HepG2 (cell line): ENCODE measurements around the gene NEU4. TPM values are rescaled to one million over a fixed set of nuclear protein-coding genes. Genes with fewer than 3 reads are reported as not detected.

ENCODE experiments used
- CREB1 ChIP-seq, 2 experiments: fragments of 450-650 bp in 1 of 2; IDR thresholded peaks; 2 replicates each; pipeline ENCODE4 v1.6.1; 2016 to 2017; ENCODE audit warnings: control low read depth in 1 of 2, mild to moderate bottlenecking in 1 of 2, missing compliant biosample characterization in 1 of 2, missing genetic modification characterization in 1 of 2
- HMG20B ChIP-seq: conservative IDR thresholded peaks from 2 replicates; pipeline ENCODE4 v1.6.1; 2016; ENCODE audit warnings: missing genetic modification reagents, missing compliant biosample characterization
- KDM5B ChIP-seq: sonication (generic); formaldehyde crosslinking; IDR thresholded peaks from 2 replicates; pipeline ENCODE4 v1.4.0; 2020; ENCODE audit warnings: missing genetic modification reagents, mild to moderate bottlenecking, borderline replicate concordance
- NR1H2 ChIP-seq: sonication (generic); formaldehyde crosslinking; IDR thresholded peaks from 2 replicates; pipeline ENCODE4 v1.8.1; 2022; ENCODE audit warnings: low read depth, missing genetic modification reagents, borderline replicate concordance
- NR2F6 ChIP-seq, 2 experiments: IDR thresholded peaks; 2 replicates each; pipeline ENCODE4 v1.6.1; 2016; ENCODE audit warnings: antibody characterized with exemption in 1 of 2, mild to moderate bottlenecking in 1 of 2
- RFX5 ChIP-seq: IDR thresholded peaks from 2 replicates; pipeline ENCODE4 v1.6.1; 2011; ENCODE audit warnings: low read depth, low read length, improper control_type of control experiment
- SIX1 ChIP-seq: sonication (generic); formaldehyde crosslinking; IDR thresholded peaks from 2 replicates; pipeline ENCODE4 v1.4.0; 2020; ENCODE audit warnings: missing genetic modification reagents, borderline replicate concordance
- SSRP1 ChIP-seq: IDR thresholded peaks from 2 replicates; pipeline ENCODE4 v1.6.1; 2016; ENCODE audit warnings: control low read depth
- STAT5B ChIP-seq: sonication (generic); formaldehyde crosslinking; IDR thresholded peaks from 2 replicates; pipeline ENCODE4 v1.4.0; 2020; ENCODE audit warnings: missing genetic modification reagents
- TARDBP ChIP-seq: sonication (generic); formaldehyde crosslinking; IDR thresholded peaks from 2 replicates; pipeline ENCODE4 v1.8.0; 2022; ENCODE audit warnings: mild to moderate bottlenecking, missing genetic modification reagents
- TBX2 ChIP-seq: sonication (generic); formaldehyde crosslinking; IDR thresholded peaks from 2 replicates; pipeline ENCODE4 v1.5.0; 2020; ENCODE audit warnings: missing genetic modification reagents, mild to moderate bottlenecking, borderline replicate concordance
- WIZ ChIP-seq: sonication (generic); formaldehyde crosslinking; IDR thresholded peaks from 2 replicates; pipeline ENCODE4 v1.5.1; 2020; ENCODE audit warnings: mild to moderate bottlenecking, missing genetic modification reagents
- ZBTB7A ChIP-seq: sonication (generic); formaldehyde crosslinking; IDR thresholded peaks from 2 replicates; pipeline ENCODE4 v1.8.0; 2022; ENCODE audit warnings: mild to moderate bottlenecking, missing genetic modification reagents
- ZMYM4 ChIP-seq: sonication (generic); formaldehyde crosslinking; IDR thresholded peaks from 2 replicates; pipeline ENCODE4 v1.8.1; 2023; ENCODE audit warnings: mild to moderate bottlenecking, missing genetic modification reagents
- ZNF274 ChIP-seq: sonication (generic); formaldehyde crosslinking; IDR thresholded peaks from 2 replicates; pipeline ENCODE4 v1.5.1; 2020; ENCODE audit warnings: mild to moderate bottlenecking, missing genetic modification reagents
- ZNF317 ChIP-seq: sonication (generic); formaldehyde crosslinking; IDR thresholded peaks from 2 replicates; pipeline ENCODE4 v1.5.0; 2020; ENCODE audit warnings: mild to moderate bottlenecking, missing genetic modification reagents
- ZNF496 ChIP-seq: sonication (generic); formaldehyde crosslinking; IDR thresholded peaks from 2 replicates; pipeline ENCODE4 v1.8.1; 2023; ENCODE audit warnings: mild to moderate bottlenecking, moderate library complexity, missing genetic modification reagents; ENCODE audit not compliant: insufficient replicate concordance
- ZNF543 ChIP-seq: sonication (generic); formaldehyde crosslinking; IDR thresholded peaks from 2 replicates; pipeline ENCODE4 v1.4.0; 2020; ENCODE audit warnings: mild to moderate bottlenecking, missing genetic modification reagents
- ZNF737 ChIP-seq: sonication (generic); formaldehyde crosslinking; IDR thresholded peaks from 2 replicates; pipeline ENCODE4 v1.5.0; 2020; ENCODE audit warnings: missing genetic modification reagents, mild to moderate bottlenecking, borderline replicate concordance
- ZNF768 ChIP-seq: sonication (generic); formaldehyde crosslinking; IDR thresholded peaks from 2 replicates; pipeline ENCODE4 v1.4.0; 2020; ENCODE audit warnings: missing genetic modification reagents
- ZNF800 ChIP-seq: sonication (generic); formaldehyde crosslinking; IDR thresholded peaks from 2 replicates; pipeline ENCODE4 v1.4.0; 2020; ENCODE audit warnings: missing genetic modification reagents
- polyA plus RNA-seq, 8 experiments: library from polyadenylated mRNA; depleted of rRNA in 3 of 8; stranded (reverse) in 7 of 8; unstranded in 1 of 8; fragments of >200 nt; fragmentation: Illumina TruSeq in 4 of 8; extraction: Trizol in 4 of 8; gene quantifications; 2 replicates each; pipeline versions ENCODE4 v1.2.1 to v1.2.3, GENCODE V29; 2011 to 2016; ENCODE audit warnings: low read depth in 4 of 8, missing spikeins in 1 of 8, mixed read lengths in 1 of 8; ENCODE audit not compliant: insufficient read depth in 1 of 8
- total RNA-seq, 5 experiments: library from RNA; depleted of rRNA; stranded (reverse); fragments of >200 nt; fragmentation: Illumina TruSeq; extraction: Trizol; gene quantifications; 2 replicates each; pipeline ENCODE4 v1.2.3, GENCODE V29; 2016; ENCODE audit warnings: low read depth in 1 of 5
- TF ChIP-seq, protein P1 (sequence below): sonication (generic); formaldehyde crosslinking; conservative IDR thresholded peaks from 2 replicates; pipeline ENCODE4 v1.8.0; 2022; ENCODE audit warnings: low read depth, missing genetic modification reagents
- TF ChIP-seq, protein P2 (sequence below): sonication (generic); formaldehyde crosslinking; IDR thresholded peaks from 2 replicates; pipeline ENCODE4 v1.4.0; 2020; ENCODE audit warnings: missing genetic modification reagents
- TF ChIP-seq, protein P3 (sequence below): sonication (generic); formaldehyde crosslinking; IDR thresholded peaks from 2 replicates; pipeline ENCODE4 v1.8.0; 2022; ENCODE audit warnings: missing genetic modification reagents, mild to moderate bottlenecking, moderate library complexity, borderline replicate concordance

Gene NEU4
- total and polyA plus RNA-seq, 2 of the 13 experiments (the other 11 are each of a cell fraction or from before 2014, with no cell fraction given): 53.5 to 107 TPM

DNA sequence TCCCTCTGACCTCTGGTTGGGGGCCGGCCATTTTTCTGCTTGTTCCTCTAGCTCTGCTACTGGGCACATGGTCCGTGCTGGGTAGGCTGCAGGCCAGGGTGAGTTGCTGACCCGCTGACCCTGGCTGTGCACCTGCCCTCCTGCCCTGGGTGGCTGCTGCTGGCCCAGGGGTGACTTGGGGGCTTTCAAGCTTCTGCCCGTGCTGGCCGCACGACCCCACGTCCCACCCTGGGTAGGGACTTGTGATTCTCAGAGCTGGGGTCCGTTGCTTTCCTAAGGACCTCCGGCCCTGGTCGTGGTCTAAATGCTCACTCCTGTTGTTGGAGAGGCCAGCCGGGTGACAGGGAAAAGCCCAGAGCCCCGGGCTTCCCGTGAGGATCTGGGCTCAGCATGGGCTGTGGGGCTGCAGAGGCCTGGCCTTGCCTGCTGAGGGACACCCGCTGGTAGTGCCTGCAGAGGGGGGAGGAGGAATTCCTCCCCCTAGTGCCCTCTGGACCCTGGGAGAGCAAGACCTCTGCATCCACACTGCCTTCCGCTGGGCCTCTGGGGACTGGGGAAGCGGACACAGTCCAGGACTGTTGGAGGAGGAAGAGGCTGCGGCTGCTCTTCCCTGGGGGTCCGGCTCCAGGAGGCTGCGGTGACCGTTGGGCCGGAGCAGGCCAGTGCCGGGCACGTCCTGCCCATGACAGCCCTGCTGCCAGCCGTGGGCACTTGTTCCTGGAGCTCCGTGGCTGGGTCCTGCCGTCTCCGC is 38.6 kb upstream of the NEU4 start (continued):
- TF ChIP-seq ZNF737 (CRISPR knock-in tag): no peak
- TF ChIP-seq NR1H2 (CRISPR knock-in tag): peak; percentile 94; the same call in 1 of the 2 replicates
- peak; percentile 97 for TF ChIP-seq ZBTB7A
- peak; percentile 66; the same call in 1 of the 2 replicates for TF ChIP-seq ZNF768 (CRISPR knock-in tag)
- 0 out of 2 replicates have a peak, but pooled peaks have one; percentile 59 for TF ChIP-seq ZNF800 (CRISPR knock-in tag)
- no peak; the same call in 1 of the 2 replicates for TF ChIP-seq RFX5
- TF ChIP-seq ZNF543: no peak
- peak; percentile 42; the same call in 1 of the 2 replicates for TF ChIP-seq SIX1 (CRISPR knock-in tag)
- TF ChIP-seq ZMYM4 (CRISPR knock-in tag): peak; percentile 83
- TF ChIP-seq WIZ: no peak; the same call in 1 of the 2 replicates
- TF ChIP-seq NR2F6 (IDR thresholded peaks at IDR 0.05): peak; percentile 85
- peak; percentile 97 for TF ChIP-seq NR2F6 (CRISPR knock-in tag; IDR thresholded peaks at IDR 0.05)
- TF ChIP-seq SSRP1: 0 out of 2 replicates have a peak, but pooled peaks have one; percentile 19
- TF ChIP-seq TBX2: peak; percentile 91
- TF ChIP-seq CREB1 (IDR thresholded peaks at IDR 0.05): no peak
- TF ChIP-seq CREB1 (CRISPR knock-in tag; IDR thresholded peaks at IDR 0.05): no peak
- TF ChIP-seq HMG20B (CRISPR knock-in tag): peak; percentile 76; the same call in 1 of the 2 replicates
- TF ChIP-seq, protein P1, sequence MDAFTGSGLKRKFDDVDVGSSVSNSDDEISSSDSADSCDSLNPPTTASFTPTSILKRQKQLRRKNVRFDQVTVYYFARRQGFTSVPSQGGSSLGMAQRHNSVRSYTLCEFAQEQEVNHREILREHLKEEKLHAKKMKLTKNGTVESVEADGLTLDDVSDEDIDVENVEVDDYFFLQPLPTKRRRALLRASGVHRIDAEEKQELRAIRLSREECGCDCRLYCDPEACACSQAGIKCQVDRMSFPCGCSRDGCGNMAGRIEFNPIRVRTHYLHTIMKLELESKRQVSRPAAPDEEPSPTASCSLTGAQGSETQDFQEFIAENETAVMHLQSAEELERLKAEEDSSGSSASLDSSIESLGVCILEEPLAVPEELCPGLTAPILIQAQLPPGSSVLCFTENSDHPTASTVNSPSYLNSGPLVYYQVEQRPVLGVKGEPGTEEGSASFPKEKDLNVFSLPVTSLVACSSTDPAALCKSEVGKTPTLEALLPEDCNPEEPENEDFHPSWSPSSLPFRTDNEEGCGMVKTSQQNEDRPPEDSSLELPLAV: no peak
- peak; percentile 85 for TF ChIP-seq ZNF317
- TF ChIP-seq KDM5B (CRISPR knock-in tag): peak; percentile 85
- no peak for TF ChIP-seq ZNF496 (CRISPR knock-in tag)
- TF ChIP-seq STAT5B (CRISPR knock-in tag): peak; percentile 38; the same call in 1 of the 2 replicates
- TF ChIP-seq TARDBP (CRISPR knock-in tag): peak; percentile 97
- TF ChIP-seq, protein P2, sequence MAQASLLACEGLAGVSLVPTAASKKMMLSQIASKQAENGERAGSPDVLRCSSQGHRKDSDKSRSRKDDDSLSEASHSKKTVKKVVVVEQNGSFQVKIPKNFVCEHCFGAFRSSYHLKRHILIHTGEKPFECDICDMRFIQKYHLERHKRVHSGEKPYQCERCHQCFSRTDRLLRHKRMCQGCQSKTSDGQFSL (CRISPR knock-in tag): peak; percentile 97
- TF ChIP-seq, protein P3, sequence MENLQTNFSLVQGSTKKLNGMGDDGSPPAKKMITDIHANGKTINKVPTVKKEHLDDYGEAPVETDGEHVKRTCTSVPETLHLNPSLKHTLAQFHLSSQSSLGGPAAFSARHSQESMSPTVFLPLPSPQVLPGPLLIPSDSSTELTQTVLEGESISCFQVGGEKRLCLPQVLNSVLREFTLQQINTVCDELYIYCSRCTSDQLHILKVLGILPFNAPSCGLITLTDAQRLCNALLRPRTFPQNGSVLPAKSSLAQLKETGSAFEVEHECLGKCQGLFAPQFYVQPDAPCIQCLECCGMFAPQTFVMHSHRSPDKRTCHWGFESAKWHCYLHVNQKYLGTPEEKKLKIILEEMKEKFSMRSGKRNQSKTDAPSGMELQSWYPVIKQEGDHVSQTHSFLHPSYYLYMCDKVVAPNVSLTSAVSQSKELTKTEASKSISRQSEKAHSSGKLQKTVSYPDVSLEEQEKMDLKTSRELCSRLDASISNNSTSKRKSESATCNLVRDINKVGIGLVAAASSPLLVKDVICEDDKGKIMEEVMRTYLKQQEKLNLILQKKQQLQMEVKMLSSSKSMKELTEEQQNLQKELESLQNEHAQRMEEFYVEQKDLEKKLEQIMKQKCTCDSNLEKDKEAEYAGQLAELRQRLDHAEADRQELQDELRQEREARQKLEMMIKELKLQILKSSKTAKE (CRISPR knock-in tag): peak; percentile 74
- peak; percentile 82 for TF ChIP-seq ZNF274
